HCT116 (cell line): ENCODE measurements around the gene STRADA. TPM values are rescaled to one million over a fixed set of nuclear protein-coding genes. Genes with fewer than 3 reads are reported as not detected.
A peak's percentile ranks its signal among the peaks of the same experiment; 100 is the strongest.

Source experiments
- ATAC-seq: fragments of 200-7000 bp; cut with Tn5 transposase; 2 replicates; pipeline ENCODE4 v1.9.1; 2020; ENCODE audit warnings: mild to moderate bottlenecking, moderate library complexity
- BruUV-seq: library from RNA; stranded (reverse); fragments of 400-500 nt; replicated peaks from 2 replicates; lab custom pipeline; 2021; lab: Mats Ljungman, UMichigan
- CTCF ChIA-PET: fragments of 300-600 bp; sonication (Branson Sonifier 250); formaldehyde crosslinking; loops from one replicate; lab custom pipeline; 2021; ENCODE audit warnings: antibody characterized with exemption; lab: Charles Lee
- POLR2A ChIA-PET: fragments of 300-600, 350-600 bp; sonication (Branson Sonifier 250); formaldehyde crosslinking; loops from one replicate; lab custom pipeline; 2021; ENCODE audit warnings: antibody characterized with exemption; lab: Charles Lee
- RAD21 ChIA-PET, 2 experiments: fragments of 300-600 bp; sonication (Branson Sonifier 250); formaldehyde crosslinking; loops; one replicate each; lab custom pipeline; 2023; ENCODE audit warnings: low total read pairs in 2 of 2; ENCODE audit not compliant: uncharacterized antibody in 2 of 2, unreplicated experiment in 2 of 2, low non-redundant PET in 1 of 2; lab: Charles Lee
- DNase-seq: peaks from one replicate; pipeline ENCODE4 v3.0.0-alpha.2; 2010; ENCODE audit warnings: low read depth, low spot score
- H2AFZ ChIP-seq: fragments of 200-600 bp; shearing (Covaris generic), sonication (generic); 2 replicates; pipeline ENCODE4 v1.6.1; 2017; ENCODE audit warnings: low read depth, mixed run types, mixed read lengths, antibody characterized with exemption, low read length; ENCODE audit not compliant: poor library complexity, severe bottlenecking
- H3K27ac ChIP-seq: 2 replicates; pipeline ENCODE4 v1.5.1; 2012; ENCODE audit warnings: low read depth, low read length
- H3K27me3 ChIP-seq: fragments of 200-600 bp; sonication (generic); 2 replicates; pipeline ENCODE4 v1.6.1; 2016; ENCODE audit warnings: mixed run types, low read length, mixed read lengths; ENCODE audit not compliant: insufficient read depth
- H3K36me3 ChIP-seq, 2 experiments: fragments of 200-500 bp in 1 of 2; fragments of 200-600 bp in 1 of 2; sonication (Bioruptor generic) in 1 of 2; sonication (generic) in 1 of 2; 2 replicates each; pipeline versions ENCODE4 v1.5.1 to v1.6.1; 2014 to 2016; ENCODE audit warnings: low read length in 2 of 2, inconsistent platforms in 1 of 2, mixed read lengths in 1 of 2, mixed run types in 1 of 2; ENCODE audit not compliant: insufficient read depth in 2 of 2, control insufficient read depth in 1 of 2
- H3K4me1 ChIP-seq, 2 experiments: fragments of 200-600 bp in 1 of 2; sonication (generic) in 1 of 2; 2 replicates each; pipeline versions ENCODE4 v1.5.1 to v1.6.1; 2012 to 2017; ENCODE audit warnings: low read length in 2 of 2, inconsistent platforms in 1 of 2, mild to moderate bottlenecking in 1 of 2, mixed read lengths in 1 of 2, mixed run types in 1 of 2, moderate library complexity in 1 of 2; ENCODE audit not compliant: insufficient read depth in 2 of 2, control insufficient read depth in 1 of 2
- H3K4me2 ChIP-seq: fragments of 200-600 bp; sonication (generic); 2 replicates; pipeline ENCODE4 v1.6.1; 2017; ENCODE audit warnings: mixed run types, low read length, mixed read lengths
- H3K4me3 ChIP-seq, 2 experiments: fragments of 200-600 bp in 1 of 2; sonication (generic) in 1 of 2; replicated peaks in 1 of 2; 2 replicates each; pipeline ENCODE4 v1.5.1; 2011 to 2016; ENCODE audit warnings: low read length in 2 of 2, control low read depth in 1 of 2, low read depth in 1 of 2, mild to moderate bottlenecking in 1 of 2, mixed read lengths in 1 of 2, mixed run types in 1 of 2
- H3K79me2 ChIP-seq: fragments of 200-600 bp; sonication (generic); 2 replicates; pipeline ENCODE4 v1.6.1; 2017; ENCODE audit warnings: mild to moderate bottlenecking, mixed run types, low read length, moderate library complexity, mixed read lengths; ENCODE audit not compliant: insufficient read depth
- H3K9ac ChIP-seq: fragments of 200-600 bp; sonication (generic); 2 replicates; pipeline ENCODE4 v1.6.1; 2016; ENCODE audit warnings: low read length, mixed read lengths
- H3K9me2 ChIP-seq: fragments of 200-600 bp; sonication (generic), shearing (Covaris generic); 2 replicates; pipeline ENCODE4 v1.6.1; 2017; ENCODE audit warnings: mixed run types, mild to moderate bottlenecking, moderate library complexity; ENCODE audit not compliant: insufficient read depth
- H3K9me3 ChIP-seq, 2 experiments: fragments of 200-500 bp in 1 of 2; fragments of 200-600 bp in 1 of 2; sonication (Bioruptor generic) in 1 of 2; sonication (generic) in 1 of 2; 2 replicates each; pipeline ENCODE4 v1.6.1; 2014 to 2017; ENCODE audit warnings: low read length in 2 of 2, mixed read lengths in 2 of 2, inconsistent platforms in 1 of 2, low read depth in 1 of 2, mild to moderate bottlenecking in 1 of 2, mixed run types in 1 of 2, moderate library complexity in 1 of 2; ENCODE audit not compliant: control insufficient read depth in 1 of 2, insufficient read depth in 1 of 2
- H4K20me1 ChIP-seq: fragments of 200-600 bp; sonication (generic), shearing (Covaris generic); 2 replicates; pipeline ENCODE4 v1.6.1; 2017; ENCODE audit warnings: mixed run types, mild to moderate bottlenecking, moderate library complexity; ENCODE audit not compliant: insufficient read depth
- ATF3 ChIP-seq: IDR thresholded peaks from 2 replicates; pipeline ENCODE4 v1.6.1; 2012
- CBX3 ChIP-seq: IDR thresholded peaks from 2 replicates; pipeline ENCODE4 v1.6.1; 2012; ENCODE audit warnings: low read depth
- CEBPB ChIP-seq: IDR thresholded peaks from 2 replicates; pipeline ENCODE4 v1.6.1; 2012; ENCODE audit warnings: low read depth
- EGR1 ChIP-seq: IDR thresholded peaks from 2 replicates; pipeline ENCODE4 v1.6.1; 2012; ENCODE audit warnings: low read depth
- ELF1 ChIP-seq: IDR thresholded peaks from 2 replicates; pipeline ENCODE4 v1.6.1; 2012; ENCODE audit warnings: low read depth, borderline replicate concordance
- EZH2 ChIP-seq: fragments of 200-600 bp; sonication (generic); IDR thresholded peaks from 2 replicates; pipeline ENCODE4 v1.6.1; 2017; ENCODE audit warnings: antibody characterized with exemption, mixed run types
- EZH2phosphoT487 ChIP-seq: fragments of 200-600 bp; IDR thresholded peaks from 2 replicates; pipeline ENCODE4 v1.6.1; 2018; ENCODE audit warnings: antibody characterized with exemption, borderline replicate concordance
- FOSL1 ChIP-seq: IDR thresholded peaks from 2 replicates; pipeline ENCODE4 v1.6.1; 2012; ENCODE audit warnings: low read depth
- JUND ChIP-seq: IDR thresholded peaks from 2 replicates; pipeline ENCODE4 v1.6.1; 2012
- POLR2A ChIP-seq: IDR thresholded peaks from 2 replicates; pipeline ENCODE4 v1.7.0; 2011; ENCODE audit warnings: borderline replicate concordance; ENCODE audit not compliant: insufficient read depth, insufficient read length; ENCODE audit errors: extremely low read depth
- POLR2AphosphoS5 ChIP-seq: IDR thresholded peaks from 2 replicates; pipeline ENCODE4 v1.6.1; 2011; ENCODE audit warnings: mild to moderate bottlenecking, low read depth, low read length, moderate library complexity
- REST ChIP-seq: IDR thresholded peaks from 2 replicates; pipeline ENCODE4 v1.6.1; 2012; ENCODE audit warnings: low read depth
- SIN3A ChIP-seq: IDR thresholded peaks from 2 replicates; pipeline ENCODE4 v1.6.1; 2012; ENCODE audit warnings: low read depth
- SP1 ChIP-seq: IDR thresholded peaks from 2 replicates; pipeline ENCODE4 v1.6.1; 2012; ENCODE audit warnings: low read depth
- TCF7L2 ChIP-seq: IDR thresholded peaks from 2 replicates; pipeline ENCODE4 v1.7.0; 2011; ENCODE audit warnings: borderline replicate concordance, inconsistent platforms; ENCODE audit not compliant: insufficient read depth, insufficient read length; ENCODE audit errors: extremely low read depth
- YY1 ChIP-seq: IDR thresholded peaks from 2 replicates; pipeline ENCODE4 v1.6.1; 2011; ENCODE audit warnings: low read length, low read depth, moderate library complexity, mild to moderate bottlenecking; ENCODE audit not compliant: insufficient replicate concordance; ENCODE audit errors: extremely low read depth
- ZFX ChIP-seq: fragments of 450-650 bp; IDR thresholded peaks from 2 replicates; pipeline ENCODE4 v1.6.1; 2017
- ZNF274 ChIP-seq: fragments of 200-500 bp; sonication (Bioruptor generic); IDR thresholded peaks from 2 replicates; pipeline ENCODE4 v1.6.1; 2014; ENCODE audit warnings: mild to moderate bottlenecking, low read depth, low read length, inconsistent platforms
- intact Hi-C: fragments of 100-400 bp; cut with micrococcal nuclease; formaldehyde crosslinking; loops from 2 replicates; pipeline ENCODE4 v1.10.0; 2022
- total RNA-seq: library from RNA; stranded (reverse); gene quantifications from one replicate; pipeline ENCODE4 v1.2.1, GENCODE V29; 2021; ENCODE audit not compliant: unreplicated experiment
- TF ChIP-seq, protein P1 (sequence below), 3 experiments: fragments of 200-600 bp in 1 of 3; sonication (generic) in 1 of 3; IDR thresholded peaks in 2 of 3; conservative IDR thresholded peaks in 1 of 3; 2 replicates each; pipeline ENCODE4 v1.5.1; 2012 to 2017; ENCODE audit warnings: low read depth in 2 of 3, low read length in 2 of 3, antibody characterized with exemption in 1 of 3, borderline replicate concordance in 1 of 3, control low read depth in 1 of 3, mild to moderate bottlenecking in 1 of 3, mixed read lengths in 1 of 3, mixed run types in 1 of 3, moderate library complexity in 1 of 3; ENCODE audit not compliant: insufficient read depth in 1 of 3

The STRADA gene
- total RNA-seq, 1 experiment from 2014 or later = 38.0 TPM

- TSS peak; percentile 70 for BruUV-seq
- ATAC-seq = no peak
Measured at GRCh38 chr17:63703029-63703428, 38.6 kb downstream of the STRADA start.

More at GRCh38 chr17:63703029-63703428, 38.6 kb downstream of the STRADA start:
- H3K79me2 ChIP-seq = no peaks in the 10 kb centered on the region
- no peaks in the 10 kb centered on the region for H4K20me1 ChIP-seq
- no peak for DNase-seq
- no peaks in the 10 kb centered on the region for H3K27me3 ChIP-seq
- no peak overlapping the region for H3K4me2 ChIP-seq
- no peak overlapping the region for H3K9ac ChIP-seq
- intact Hi-C loops = no loop called here
- H3K4me3 ChIP-seq = no peak overlapping the region
- H3K27ac ChIP-seq = no peak overlapping the region
- ChIA-PET RAD21 (no interaction called here), POLR2A (no interaction called here), CTCF (interaction anchor here (1.2 kb wide), 1 partner anchor 268 kb away, joined by 3 read pairs; no protein-coding TSS in a partner anchor)
- no peaks in the 10 kb centered on the region for H3K36me3 ChIP-seq
- peaks cover 5 to 19% of the 10 kb centered on the region in 2 experiments for H3K4me1 ChIP-seq
- no peak for TF ChIP-seq SIN3A
- no peak for TF ChIP-seq ELF1
- TF ChIP-seq SP1 = no peak
- TF ChIP-seq POLR2AphosphoS5 = no peak
- TF ChIP-seq EGR1 = no peak
- no peak for TF ChIP-seq POLR2A
- no peak for TF ChIP-seq ATF3
- no peak for TF ChIP-seq EZH2
- TF ChIP-seq YY1 = no peak
- TF ChIP-seq REST = no peak
- TF ChIP-seq CBX3 = no peak
- no peak for TF ChIP-seq ZFX
- no peak for TF ChIP-seq FOSL1
- TF ChIP-seq TCF7L2 = no peak
- TF ChIP-seq, protein P1, sequence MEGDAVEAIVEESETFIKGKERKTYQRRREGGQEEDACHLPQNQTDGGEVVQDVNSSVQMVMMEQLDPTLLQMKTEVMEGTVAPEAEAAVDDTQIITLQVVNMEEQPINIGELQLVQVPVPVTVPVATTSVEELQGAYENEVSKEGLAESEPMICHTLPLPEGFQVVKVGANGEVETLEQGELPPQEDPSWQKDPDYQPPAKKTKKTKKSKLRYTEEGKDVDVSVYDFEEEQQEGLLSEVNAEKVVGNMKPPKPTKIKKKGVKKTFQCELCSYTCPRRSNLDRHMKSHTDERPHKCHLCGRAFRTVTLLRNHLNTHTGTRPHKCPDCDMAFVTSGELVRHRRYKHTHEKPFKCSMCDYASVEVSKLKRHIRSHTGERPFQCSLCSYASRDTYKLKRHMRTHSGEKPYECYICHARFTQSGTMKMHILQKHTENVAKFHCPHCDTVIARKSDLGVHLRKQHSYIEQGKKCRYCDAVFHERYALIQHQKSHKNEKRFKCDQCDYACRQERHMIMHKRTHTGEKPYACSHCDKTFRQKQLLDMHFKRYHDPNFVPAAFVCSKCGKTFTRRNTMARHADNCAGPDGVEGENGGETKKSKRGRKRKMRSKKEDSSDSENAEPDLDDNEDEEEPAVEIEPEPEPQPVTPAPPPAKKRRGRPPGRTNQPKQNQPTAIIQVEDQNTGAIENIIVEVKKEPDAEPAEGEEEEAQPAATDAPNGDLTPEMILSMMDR (IDR thresholded peaks at IDR 0.05 in 2 of 3, conservative IDR thresholded peaks at IDR 0.05 in 1 of 3; ENCODE audit: borderline replicate concordance in 1 of 3, insufficient read depth in 1 of 3, low read depth in 2 of 3, low read length in 2 of 3) = no peak
- no peak for TF ChIP-seq CEBPB
- no peak for TF ChIP-seq EZH2phosphoT487
- TF ChIP-seq JUND = no peak
- no peak for TF ChIP-seq ZNF274
- H3K9me2 ChIP-seq = no peaks in the 10 kb centered on the region
- no peak overlapping the region for H2AFZ ChIP-seq
- no peaks in the 10 kb centered on the region for H3K9me3 ChIP-seq
